ENCODE measurements around the gene CDK17. TPM values are rescaled to one million over a fixed set of nuclear protein-coding genes. Genes with fewer than 3 reads are reported as not detected.

The CDK17 gene
- total and polyA plus RNA-seq, 2 of the 8 experiments (the other 6 are each of a cell fraction or from before 2014, with no cell fraction given): 5.8 to 20.0 TPM

- H3K4me3 ChIP-seq (ENCODE audit: extremely low read depth in 1 of 4, insufficient read depth in 2 of 4, low read depth in 3 of 4, low read length in 4 of 4): no peak overlapping the region
- no peak for FAIRE-seq
- H3K23ac ChIP-seq (ENCODE audit: insufficient read length): no peak overlapping the region
- no peaks in the 10 kb centered on the region for H3K9me3 ChIP-seq (ENCODE audit: insufficient read depth in 2 of 2, low read depth in 1 of 2, low read length in 1 of 2)
- H2BK20ac ChIP-seq (ENCODE audit: low read length): no peak overlapping the region
- H2AFZ ChIP-seq (ENCODE audit: low read length): no peak overlapping the region
- H3K27ac ChIP-seq (ENCODE audit: low read depth, low read length): no peak overlapping the region
- H3K27me3 ChIP-seq (replicated peaks in 1 of 4; ENCODE audit: control insufficient read depth in 3 of 4, extremely low read depth in 1 of 4, insufficient read depth in 3 of 4, low read length in 3 of 4): no peaks in the 10 kb centered on the region
- H3K79me2 ChIP-seq (ENCODE audit: control insufficient read depth in 1 of 2, insufficient read depth in 2 of 2, low read length in 2 of 2): no peaks in the 10 kb centered on the region
- H3K4ac ChIP-seq (replicated peaks; ENCODE audit: insufficient read length, low read depth, low read length): no peak overlapping the region
- no peak overlapping the region for H2AK5ac ChIP-seq (ENCODE audit: low read depth, low read length)
- 89% methylated on average over 1 of the region's 1 CpG; no CpG with 5 or more reads in 1 of the 2 experiments for WGBS, 2 experiments (ENCODE audit: extremely low coverage in 1 of 2, insufficient coverage in 1 of 2, insufficient read length in 1 of 2, insufficient replicate concordance in 2 of 2, low coverage in 1 of 2, low lambda C conversion rate in 2 of 2, missing lambda C conversion rate in 1 of 2)
- CTCF ChIA-PET (ENCODE audit: partially characterized antibody): interaction anchor here (1.1 kb wide), 1 partner anchor 61 kb away, joined by 3 read pairs; no protein-coding TSS in a partner anchor
- H3K36me3 ChIP-seq (ENCODE audit: control insufficient read depth in 2 of 4, insufficient read depth in 4 of 4, low read length in 3 of 4): no peaks in the 10 kb centered on the region
- no peaks in the 10 kb centered on the region; the same call in 1 of the 2 replicates for H3K23me2 ChIP-seq (ENCODE audit: low read depth, low read length)
- no peak overlapping the region for H4K91ac ChIP-seq (replicated peaks; ENCODE audit: insufficient read length, low read length)
- no peak overlapping the region for H2BK15ac ChIP-seq (ENCODE audit: low read length)
- H3K18ac ChIP-seq (ENCODE audit: extremely low read depth, low read length): no peak overlapping the region
- no peaks in the 10 kb centered on the region for H3K4me1 ChIP-seq (replicated peaks in 1 of 4; ENCODE audit: control insufficient read depth in 3 of 4, insufficient read depth in 4 of 4, low read length in 3 of 4)
- no peaks in the 10 kb centered on the region for H4K20me1 ChIP-seq (replicated peaks in 1 of 2; ENCODE audit: control insufficient read depth in 1 of 2, insufficient read depth in 2 of 2, low read length in 2 of 2)
- H3K4me2 ChIP-seq (ENCODE audit: insufficient read depth in 1 of 2, low read depth in 2 of 2, low read length in 2 of 2): no peak overlapping the region
- H3K79me1 ChIP-seq (ENCODE audit: low read depth, low read length): no peaks in the 10 kb centered on the region
- H2BK5ac ChIP-seq (ENCODE audit: low read depth, low read length): no peak overlapping the region
- H3K9ac ChIP-seq (replicated peaks in 1 of 4; ENCODE audit: extremely low read depth in 1 of 4, low read depth in 3 of 4, low read length in 3 of 4): no peak overlapping the region
- no peak overlapping the region for H3K14ac ChIP-seq (ENCODE audit: insufficient read length)
- H2BK12ac ChIP-seq (ENCODE audit: low read depth, low read length): no peak overlapping the region
- H2BK120ac ChIP-seq (replicated peaks; ENCODE audit: low read depth, low read length): no peak overlapping the region
- H4K5ac ChIP-seq (ENCODE audit: insufficient read length, low read depth, low read length): no peak overlapping the region
- POLR2A ChIA-PET (ENCODE audit: partially characterized antibody): no interaction called here
- DNase-seq (ENCODE audit: low read depth in 1 of 2, low spot score in 2 of 2): no peak
- no peak overlapping the region for H4K8ac ChIP-seq (ENCODE audit: extremely low read depth, insufficient read depth, low read length)
- no peak overlapping the region for H3K56ac ChIP-seq (replicated peaks; ENCODE audit: insufficient read length, low read depth, low read length)
- no peak for TF ChIP-seq SIRT6 (IDR thresholded peaks at IDR 0.05; ENCODE audit: low read length)
- no peak for TF ChIP-seq EP300 (IDR thresholded peaks at IDR 0.05; ENCODE audit: borderline replicate concordance in 1 of 2, low read depth in 2 of 2, low read length in 2 of 2)
- TF ChIP-seq NRF1 (IDR thresholded peaks at IDR 0.05; ENCODE audit: low read depth, low read length): no peak
- TF ChIP-seq, protein P1, sequence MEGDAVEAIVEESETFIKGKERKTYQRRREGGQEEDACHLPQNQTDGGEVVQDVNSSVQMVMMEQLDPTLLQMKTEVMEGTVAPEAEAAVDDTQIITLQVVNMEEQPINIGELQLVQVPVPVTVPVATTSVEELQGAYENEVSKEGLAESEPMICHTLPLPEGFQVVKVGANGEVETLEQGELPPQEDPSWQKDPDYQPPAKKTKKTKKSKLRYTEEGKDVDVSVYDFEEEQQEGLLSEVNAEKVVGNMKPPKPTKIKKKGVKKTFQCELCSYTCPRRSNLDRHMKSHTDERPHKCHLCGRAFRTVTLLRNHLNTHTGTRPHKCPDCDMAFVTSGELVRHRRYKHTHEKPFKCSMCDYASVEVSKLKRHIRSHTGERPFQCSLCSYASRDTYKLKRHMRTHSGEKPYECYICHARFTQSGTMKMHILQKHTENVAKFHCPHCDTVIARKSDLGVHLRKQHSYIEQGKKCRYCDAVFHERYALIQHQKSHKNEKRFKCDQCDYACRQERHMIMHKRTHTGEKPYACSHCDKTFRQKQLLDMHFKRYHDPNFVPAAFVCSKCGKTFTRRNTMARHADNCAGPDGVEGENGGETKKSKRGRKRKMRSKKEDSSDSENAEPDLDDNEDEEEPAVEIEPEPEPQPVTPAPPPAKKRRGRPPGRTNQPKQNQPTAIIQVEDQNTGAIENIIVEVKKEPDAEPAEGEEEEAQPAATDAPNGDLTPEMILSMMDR (IDR thresholded peaks at IDR 0.05; ENCODE audit: control extremely low read depth in 1 of 3, insufficient read depth in 1 of 3, low read depth in 1 of 3, low read length in 3 of 3): no peak
- no peak for TF ChIP-seq MAFK (IDR thresholded peaks at IDR 0.05; ENCODE audit: low read depth, low read length)
- TF ChIP-seq EZH2 (IDR thresholded peaks at IDR 0.05; ENCODE audit: low read depth, low read length, severe bottlenecking): no peak
- no peak for TF ChIP-seq BRCA1 (IDR thresholded peaks at IDR 0.05; ENCODE audit: low read depth, low read length)
- TF ChIP-seq TEAD4 (IDR thresholded peaks at IDR 0.05; ENCODE audit: low read depth, low read length): no peak
- TF ChIP-seq GABPA (IDR thresholded peaks at IDR 0.05; ENCODE audit: borderline replicate concordance, insufficient read depth, low read length): no peak
- TF ChIP-seq ZNF274 (IDR thresholded peaks at IDR 0.05; ENCODE audit: borderline replicate concordance, extremely low read depth, low read length): no peak
- TF ChIP-seq RBBP5 (IDR thresholded peaks at IDR 0.05; ENCODE audit: borderline replicate concordance, low read depth, low read length): no peak
- TF ChIP-seq TBP (IDR thresholded peaks at IDR 0.05; ENCODE audit: low read depth, low read length): no peak
Observed at GRCh38 chr12:96437171-96437445, 36.9 kb upstream of the CDK17 start.
